ENCODE data around the gene NLGN1. TPM values are rescaled to one million over a fixed set of nuclear protein-coding genes. Genes with fewer than 3 reads are reported as not detected.

NLGN1 gene
- total RNA-seq, 1 experiment from 2014 or later, result 5.2 TPM

DNA sequence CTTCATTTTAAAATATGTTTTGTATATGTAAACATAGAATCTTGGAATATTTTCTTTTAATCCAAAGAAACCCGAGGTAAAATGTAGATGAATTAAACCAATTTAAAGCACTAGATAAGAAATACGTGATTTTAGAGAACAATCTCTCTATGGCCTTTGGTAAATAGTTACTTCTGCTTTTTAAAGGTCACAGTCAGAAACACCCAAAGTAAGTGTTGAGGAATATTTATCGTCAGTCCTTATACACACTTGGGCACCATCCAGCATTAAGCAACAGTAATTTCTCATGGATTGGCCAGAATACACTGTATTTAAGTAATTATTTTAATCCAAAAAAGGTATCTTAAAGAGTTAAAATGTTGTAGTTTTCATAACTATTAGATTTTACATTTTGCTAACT is 713.2 kb downstream of the NLGN1 start:
- H3K36me3 Mint-ChIP-seq (ENCODE audit: insufficient read depth in 1 of 3, low read depth in 3 of 3), result peaks cover 0 to 2% (median 0%) of the 10 kb centered on the region in 3 experiments; a peak in 1 of 7 replicates
- Histone ChIP-seq H2BK5ac (ENCODE audit: insufficient read length, low read length) (no peak overlapping the region), H3K27ac (ENCODE audit: insufficient read length, low read depth, low read length) (no peak overlapping the region), H3K4me1 (ENCODE audit: insufficient read depth, low read length) (no peaks in the 10 kb centered on the region; the same call in 1 of the 2 replicates), H3K79me1 (ENCODE audit: insufficient read depth, low read depth, low read length, poor library complexity, severe bottlenecking) (no peaks in the 10 kb centered on the region), H3K4me2 (ENCODE audit: insufficient read depth, insufficient read length, low read length) (no peak overlapping the region), H4K8ac (replicated peaks; ENCODE audit: insufficient read length, low read depth, low read length) (no peak overlapping the region), H3K56ac (ENCODE audit: insufficient read length, low read depth, low read length) (no peak overlapping the region), H2AK5ac (ENCODE audit: insufficient read length, low read length) (no peak overlapping the region), H3K23me2 (ENCODE audit: insufficient read length, low read depth, low read length, poor library complexity, severe bottlenecking) (no peaks in the 10 kb centered on the region), H2BK120ac (ENCODE audit: low read depth, low read length, poor library complexity, severe bottlenecking) (no peak overlapping the region), H2BK15ac (ENCODE audit: low read depth, low read length) (no peak overlapping the region), H3K79me2 (ENCODE audit: insufficient read depth, low read length) (no peaks in the 10 kb centered on the region), H3K27me3 (ENCODE audit: insufficient read depth, low read length) (no peaks in the 10 kb centered on the region), H4K91ac (ENCODE audit: insufficient read length, low read depth, low read length) (no peak overlapping the region), H4K5ac (ENCODE audit: insufficient read length, low read depth, low read length) (no peak overlapping the region), H2BK20ac (ENCODE audit: low read depth, low read length, poor library complexity, severe bottlenecking) (no peak overlapping the region), H4K20me1 (ENCODE audit: control insufficient read depth, insufficient read depth, insufficient read length) (no peaks in the 10 kb centered on the region), H3K23ac (ENCODE audit: insufficient read length, low read depth, low read length) (no peak overlapping the region), H3K14ac (ENCODE audit: insufficient read depth, low read length) (no peak overlapping the region), H2BK12ac (ENCODE audit: insufficient read length, low read depth, low read length) (no peak overlapping the region), H3T11ph (ENCODE audit: low read length) (no peak overlapping the region), H2AFZ (ENCODE audit: low read length) (no peak overlapping the region), H3K9me3 (ENCODE audit: control insufficient read depth, low read depth, low read length) (no peaks in the 10 kb centered on the region), H3K4ac (ENCODE audit: low read depth, low read length) (no peak overlapping the region), H3K9ac (ENCODE audit: extremely low read depth, insufficient read length, low read length) (no peak overlapping the region), H3K18ac (ENCODE audit: insufficient read length, low read depth, low read length) (no peak overlapping the region)
- TF ChIP-seq, protein P1, sequence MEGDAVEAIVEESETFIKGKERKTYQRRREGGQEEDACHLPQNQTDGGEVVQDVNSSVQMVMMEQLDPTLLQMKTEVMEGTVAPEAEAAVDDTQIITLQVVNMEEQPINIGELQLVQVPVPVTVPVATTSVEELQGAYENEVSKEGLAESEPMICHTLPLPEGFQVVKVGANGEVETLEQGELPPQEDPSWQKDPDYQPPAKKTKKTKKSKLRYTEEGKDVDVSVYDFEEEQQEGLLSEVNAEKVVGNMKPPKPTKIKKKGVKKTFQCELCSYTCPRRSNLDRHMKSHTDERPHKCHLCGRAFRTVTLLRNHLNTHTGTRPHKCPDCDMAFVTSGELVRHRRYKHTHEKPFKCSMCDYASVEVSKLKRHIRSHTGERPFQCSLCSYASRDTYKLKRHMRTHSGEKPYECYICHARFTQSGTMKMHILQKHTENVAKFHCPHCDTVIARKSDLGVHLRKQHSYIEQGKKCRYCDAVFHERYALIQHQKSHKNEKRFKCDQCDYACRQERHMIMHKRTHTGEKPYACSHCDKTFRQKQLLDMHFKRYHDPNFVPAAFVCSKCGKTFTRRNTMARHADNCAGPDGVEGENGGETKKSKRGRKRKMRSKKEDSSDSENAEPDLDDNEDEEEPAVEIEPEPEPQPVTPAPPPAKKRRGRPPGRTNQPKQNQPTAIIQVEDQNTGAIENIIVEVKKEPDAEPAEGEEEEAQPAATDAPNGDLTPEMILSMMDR (conservative IDR thresholded peaks at IDR 0.05), result no peak
- no CpG with 5 or more reads among the region's 3 CpGs for WGBS (ENCODE audit: extremely low coverage, insufficient read length, low lambda C conversion rate)
- H3K4me1 Mint-ChIP-seq, result peaks cover 3 to 5% of the 10 kb centered on the region in 2 experiments; a peak in 1 of 4 replicates
- no peaks in the 10 kb centered on the region for H3K27me3 Mint-ChIP-seq (ENCODE audit: low read depth)
- H3K27ac Mint-ChIP-seq, result no peak overlapping the region
- no peak for DNase-seq
- no peak overlapping the region for H3K4me3 Mint-ChIP-seq
- H3K9me3 Mint-ChIP-seq, result 0 out of 5 replicates have a peak, but pooled peaks cover 0 to 3% of the 10 kb centered on the region in 2 experiments

Data from H9 (cell line).